ENCODE data around the gene DYNC1LI2. TPM values are rescaled to one million over a fixed set of nuclear protein-coding genes. Genes with fewer than 3 reads are reported as not detected.
A peak's percentile ranks its signal among the peaks of the same experiment; 100 is the strongest.

Gene DYNC1LI2
- total and polyA plus RNA-seq, 11 donors = 38.3 to 117 (median 87.2) TPM

GRCh38 chr16:66695935-66696668, 55.3 kb downstream of the DYNC1LI2 start:
- H3K9me3 ChIP-seq = no peaks in the 10 kb centered on the region
- intact Hi-C loops (cut with DNase I) = loop anchor here in 2 of 10 donors (5.0 to 10.0 kb wide), 3 partner anchors 49 to 81 kb away; partner anchors contain the start of gene DYNC1LI2 (in 1 of the 2)
- TF ChIP-seq POLR2A (IDR thresholded peaks at IDR 0.05) (no peak), CTCF (IDR thresholded peaks at IDR 0.05) (no peak)
- H3K27ac ChIP-seq = peak overlapping the region in 4 of 12 donors; percentile 34 to 68 (median 58)
- WGBS, 4 donors = 2 to 4% (median 2%) methylated on average over 18 to 91 of the region's 91 CpGs
- H3K36me3 ChIP-seq = no peaks in the 10 kb centered on the region
- H3K27me3 ChIP-seq = no peaks in the 10 kb centered on the region
- peak in 2 of 5 donors; percentile 37 to 70 for DNase-seq
- H3K4me1 ChIP-seq = peaks cover 0 to 27% (median 12%) of the 10 kb centered on the region in 12 donors
- peak in 2 of 4 donors; percentile 14 to 23 for ATAC-seq
- peak overlapping the region; percentile 60 to 94 (median 78) for H3K4me3 ChIP-seq

- Histone ChIP-seq H3K27ac (peak overlapping the region in 1 of 12 donors; percentile 58), H3K36me3 (no peaks in the 10 kb centered on the region), H3K4me1 (peaks cover 0 to 21% (median 12%) of the 10 kb centered on the region in 12 donors), H3K9me3 (no peaks in the 10 kb centered on the region), H3K4me3 (peak overlapping the region in 11 of 12 donors; percentile 60 to 94 (median 78)), H3K27me3 (no peaks in the 10 kb centered on the region)
- intact Hi-C loops (cut with DNase I) = loop anchor here in 2 of 10 donors (5.0 to 10.0 kb wide), 3 partner anchors 49 to 81 kb away; partner anchors contain the start of gene DYNC1LI2 (in 1 of the 2)
- no peak for ATAC-seq
- no peak for DNase-seq
- WGBS, 4 donors = 46 to 63% (median 52%) methylated on average over 6 to 8 of the region's 8 CpGs
- TF ChIP-seq CTCF (IDR thresholded peaks at IDR 0.05) (no peak), POLR2A (IDR thresholded peaks at IDR 0.05) (no peak)
Observed at GRCh38 chr16:66695471-66695934, 55.9 kb downstream of the DYNC1LI2 start.

DNA sequence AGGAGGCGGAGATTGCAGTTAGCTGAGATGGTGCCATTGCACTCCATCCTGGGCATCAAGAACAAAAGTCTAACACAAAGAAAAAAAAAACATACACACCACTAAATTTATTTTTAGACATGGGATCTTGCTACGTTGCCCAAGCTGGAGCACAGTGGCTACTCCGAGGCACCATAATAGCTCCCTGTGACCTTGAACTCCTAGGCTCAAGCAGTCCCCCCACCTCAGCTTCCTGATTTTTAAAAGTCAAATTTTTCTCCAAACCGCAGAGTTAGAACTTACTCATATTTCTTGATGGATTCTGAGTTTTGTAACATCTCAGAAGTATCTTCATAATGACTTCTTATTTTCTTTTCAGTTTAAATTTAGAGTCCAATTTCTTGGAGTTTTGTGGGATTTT, 58.3 kb downstream of the DYNC1LI2 start:
- Histone ChIP-seq H3K27me3 (no peaks in the 10 kb centered on the region), H3K9me3 (no peaks in the 10 kb centered on the region), H3K36me3 (no peaks in the 10 kb centered on the region), H3K4me3 (no peak overlapping the region), H3K27ac (no peak overlapping the region), H3K4me1 (peaks cover 0 to 20% (median 12%) of the 10 kb centered on the region in 12 donors)
- intact Hi-C loops (cut with DNase I) = loop anchor here in 1 of 10 donors (10.0 kb wide), 2 partner anchors 52 to 78 kb away; no protein-coding TSS in a partner anchor
- ATAC-seq (no peak), DNase-seq (no peak)
- 91 to 93% (median 92%) methylated on average over 4 of the region's 4 CpGs for WGBS, 4 donors
- TF ChIP-seq POLR2A (IDR thresholded peaks at IDR 0.05) (no peak), CTCF (IDR thresholded peaks at IDR 0.05) (no peak)

GRCh38 chr16:66692341-66692740, 59.1 kb downstream of the DYNC1LI2 start:
- 93 to 96% (median 94%) methylated on average over 6 of the region's 6 CpGs for WGBS, 4 donors
- no peak for TF ChIP-seq POLR2A (IDR thresholded peaks at IDR 0.05)
- TF ChIP-seq CTCF (IDR thresholded peaks at IDR 0.05) = no peak

More at GRCh38 chr16:66692341-66692740, 59.1 kb downstream of the DYNC1LI2 start:
- ATAC-seq (no peak), DNase-seq (no peak)
- Histone ChIP-seq H3K36me3 (no peaks in the 10 kb centered on the region), H3K4me3 (no peak overlapping the region), H3K9me3 (no peaks in the 10 kb centered on the region), H3K27me3 (no peaks in the 10 kb centered on the region), H3K27ac (no peak overlapping the region), H3K4me1 (peaks cover 0 to 18% (median 12%) of the 10 kb centered on the region in 12 donors)
- intact Hi-C loops (cut with DNase I) = loop anchor here in 1 of 10 donors (10.0 kb wide), 2 partner anchors 52 to 78 kb away; no protein-coding TSS in a partner anchor
